Trophoblast cell (in vitro differentiated cells and primary cell): ENCODE data around the gene TNNT1.

ENCODE experiments used
- DNase-seq, 2 donors: peaks; one replicate each; pipeline ENCODE4 v3.0.0-alpha.2; 2016
- H2AFZ ChIP-seq: 2 replicates; pipeline ENCODE4 v1.6.1; 2013; ENCODE audit warnings: low read length, moderate library complexity, mild to moderate bottlenecking; ENCODE audit not compliant: insufficient read depth, poor library complexity
- H2AK5ac ChIP-seq: 2 replicates; pipeline ENCODE4 v1.6.1; 2013; ENCODE audit warnings: mild to moderate bottlenecking, low read length
- H2BK120ac ChIP-seq: 2 replicates; pipeline ENCODE4 v1.6.1; 2013; ENCODE audit warnings: low read length, mild to moderate bottlenecking, moderate library complexity; ENCODE audit not compliant: insufficient read depth, poor library complexity
- H2BK12ac ChIP-seq: 2 replicates; pipeline ENCODE4 v1.6.1; 2013; ENCODE audit warnings: mild to moderate bottlenecking, low read length, moderate library complexity
- H2BK5ac ChIP-seq: 2 replicates; pipeline ENCODE4 v1.6.1; 2013; ENCODE audit warnings: low read length, low read depth, moderate library complexity, mild to moderate bottlenecking; ENCODE audit not compliant: poor library complexity
- H3K14ac ChIP-seq: 2 replicates; pipeline ENCODE4 v1.6.1; 2013; ENCODE audit warnings: mild to moderate bottlenecking, low read length
- H3K18ac ChIP-seq: 2 replicates; pipeline ENCODE4 v1.6.1; 2013; ENCODE audit warnings: mild to moderate bottlenecking, low read length
- H3K23ac ChIP-seq: 2 replicates; pipeline ENCODE4 v1.6.1; 2013; ENCODE audit warnings: low read length
- H3K27ac ChIP-seq: 2 replicates; pipeline ENCODE4 v1.5.1; 2013; ENCODE audit warnings: low read depth, mild to moderate bottlenecking, inconsistent platforms, low read length, moderate library complexity
- H3K27me3 ChIP-seq: 2 replicates; pipeline ENCODE4 v1.6.1; 2013; ENCODE audit warnings: inconsistent platforms, mild to moderate bottlenecking, low read length, moderate library complexity; ENCODE audit not compliant: insufficient read depth
- H3K36me3 ChIP-seq, 2 experiments: 1 replicate in 1 of 2; 2 replicates in 1 of 2; pipeline ENCODE4 v1.6.1; 2013; ENCODE audit warnings: low read length in 2 of 2, mild to moderate bottlenecking in 2 of 2, moderate library complexity in 1 of 2; ENCODE audit not compliant: insufficient read depth in 2 of 2, control insufficient read depth in 1 of 2
- H3K4ac ChIP-seq: 2 replicates; pipeline ENCODE4 v1.6.1; 2013; ENCODE audit warnings: low read depth, mild to moderate bottlenecking, low read length, moderate library complexity
- H3K4me1 ChIP-seq, 2 experiments: 1 replicate in 1 of 2; 2 replicates in 1 of 2; pipeline ENCODE4 v1.6.1; 2013; ENCODE audit warnings: low read length in 2 of 2, mild to moderate bottlenecking in 2 of 2, moderate library complexity in 1 of 2; ENCODE audit not compliant: insufficient read depth in 2 of 2, control insufficient read depth in 1 of 2
- H3K4me2 ChIP-seq: 2 replicates; pipeline ENCODE4 v1.6.1; 2013; ENCODE audit warnings: inconsistent platforms, mild to moderate bottlenecking, low read length, moderate library complexity
- H3K4me3 ChIP-seq: 2 replicates; pipeline ENCODE4 v1.5.1; 2013; ENCODE audit warnings: mild to moderate bottlenecking, low read depth, low read length, inconsistent platforms
- H3K79me1 ChIP-seq: one replicate; pipeline ENCODE4 v1.6.1; 2013; ENCODE audit warnings: low read length
- H3K79me2 ChIP-seq: 2 replicates; pipeline ENCODE4 v1.6.1; 2013; ENCODE audit warnings: low read length, mild to moderate bottlenecking; ENCODE audit not compliant: control insufficient read depth, insufficient read depth, poor library complexity
- H3K9ac ChIP-seq: 2 replicates; pipeline ENCODE4 v1.6.1; 2013; ENCODE audit warnings: mild to moderate bottlenecking, low read length
- H3K9me3 ChIP-seq: 2 replicates; pipeline ENCODE4 v1.6.1; 2013; ENCODE audit warnings: low read depth, mild to moderate bottlenecking, control low read depth, inconsistent platforms, low read length; ENCODE audit not compliant: insufficient read depth
- H4K12ac ChIP-seq: 2 replicates; pipeline ENCODE4 v1.6.1; 2013; ENCODE audit warnings: low read depth, mild to moderate bottlenecking, low read length, moderate library complexity
- H4K8ac ChIP-seq: 2 replicates; pipeline ENCODE4 v1.6.1; 2013; ENCODE audit warnings: low read depth, mild to moderate bottlenecking, low read length, moderate library complexity
- H4K91ac ChIP-seq: one replicate; pipeline ENCODE4 v1.6.1; 2013; ENCODE audit warnings: low read depth, mild to moderate bottlenecking, low read length, moderate library complexity
- WGBS: extraction: QIAGEN DNeasy Blood & Tissue Kit; methylation state at CpG from one replicate; pipeline ENCODE4 v1.1.7; 2013; ENCODE audit warnings: missing lambda C conversion rate; ENCODE audit not compliant: insufficient read length, insufficient coverage; ENCODE audit errors: extremely low coverage; 5-methylcytosine and 5-hydroxymethylcytosine counted together

TNNT1 gene

DNA sequence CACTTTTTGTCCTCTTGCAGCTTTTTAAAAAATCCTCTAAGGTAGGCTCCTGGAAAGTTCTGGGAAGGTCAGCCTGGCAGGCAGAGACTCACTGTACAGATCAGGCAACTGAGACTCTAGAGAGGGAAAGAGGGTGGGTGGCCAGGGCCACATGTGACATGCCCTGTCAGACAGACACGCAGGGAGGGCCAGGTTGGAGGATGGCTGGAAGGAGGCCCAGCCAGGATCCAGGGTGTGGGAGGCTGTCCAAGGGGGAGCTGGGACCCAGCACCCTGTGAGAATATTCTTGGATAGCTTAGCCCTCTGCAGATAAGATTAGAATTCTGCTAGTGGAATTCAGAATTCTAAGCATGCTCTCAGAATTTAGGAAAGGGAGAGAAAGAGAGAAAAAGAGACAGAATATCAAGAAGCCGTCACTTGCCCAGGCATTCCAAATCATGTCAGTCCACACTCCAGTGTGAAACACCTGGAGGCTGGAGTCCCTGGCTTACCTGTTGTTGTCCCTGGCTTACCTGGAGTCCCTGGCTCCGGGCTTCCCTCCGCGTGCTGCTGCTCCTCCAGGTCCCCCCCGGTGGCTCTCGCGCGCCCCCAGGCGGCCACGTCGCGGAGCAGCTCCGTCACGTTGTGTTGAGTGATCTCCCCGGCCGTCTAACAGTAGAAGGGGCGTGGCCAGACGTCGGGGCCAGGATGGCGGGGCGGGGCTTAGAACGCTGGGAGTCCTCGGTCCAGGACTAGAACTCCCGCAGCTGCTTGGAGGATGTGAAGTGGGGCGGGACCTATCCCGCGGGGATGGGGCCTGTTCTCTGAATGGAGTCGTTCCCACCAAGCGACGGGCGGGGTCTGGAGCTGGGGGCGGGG, 11.4 kb upstream of the TNNT1 start:
- Histone ChIP-seq H3K9ac (no peak overlapping the region), H2AFZ (no peak overlapping the region), H2BK5ac (no peak overlapping the region), H2BK12ac (no peak overlapping the region), H3K36me3 (no peaks in the 10 kb centered on the region), H4K12ac (no peak overlapping the region), H4K8ac (no peak overlapping the region), H3K4ac (no peak overlapping the region), H3K79me2 (no peaks in the 10 kb centered on the region), H3K27me3 (peaks cover 22% of the 10 kb centered on the region), H3K4me1 (no peaks in the 10 kb centered on the region), H3K79me1 (no peaks in the 10 kb centered on the region), H2BK120ac (no peak overlapping the region), H3K4me3 (no peak overlapping the region), H3K9me3 (peaks cover 11% of the 10 kb centered on the region), H3K23ac (no peak overlapping the region), H2AK5ac (no peak overlapping the region), H3K4me2 (no peak overlapping the region), H4K91ac (no peak overlapping the region), H3K27ac (no peak overlapping the region), H3K18ac (no peak overlapping the region), H3K14ac (no peak overlapping the region)
- peak; percentile 87 to 94 for DNase-seq
- no CpG with 5 or more reads among the region's 33 CpGs for WGBS

DNA sequence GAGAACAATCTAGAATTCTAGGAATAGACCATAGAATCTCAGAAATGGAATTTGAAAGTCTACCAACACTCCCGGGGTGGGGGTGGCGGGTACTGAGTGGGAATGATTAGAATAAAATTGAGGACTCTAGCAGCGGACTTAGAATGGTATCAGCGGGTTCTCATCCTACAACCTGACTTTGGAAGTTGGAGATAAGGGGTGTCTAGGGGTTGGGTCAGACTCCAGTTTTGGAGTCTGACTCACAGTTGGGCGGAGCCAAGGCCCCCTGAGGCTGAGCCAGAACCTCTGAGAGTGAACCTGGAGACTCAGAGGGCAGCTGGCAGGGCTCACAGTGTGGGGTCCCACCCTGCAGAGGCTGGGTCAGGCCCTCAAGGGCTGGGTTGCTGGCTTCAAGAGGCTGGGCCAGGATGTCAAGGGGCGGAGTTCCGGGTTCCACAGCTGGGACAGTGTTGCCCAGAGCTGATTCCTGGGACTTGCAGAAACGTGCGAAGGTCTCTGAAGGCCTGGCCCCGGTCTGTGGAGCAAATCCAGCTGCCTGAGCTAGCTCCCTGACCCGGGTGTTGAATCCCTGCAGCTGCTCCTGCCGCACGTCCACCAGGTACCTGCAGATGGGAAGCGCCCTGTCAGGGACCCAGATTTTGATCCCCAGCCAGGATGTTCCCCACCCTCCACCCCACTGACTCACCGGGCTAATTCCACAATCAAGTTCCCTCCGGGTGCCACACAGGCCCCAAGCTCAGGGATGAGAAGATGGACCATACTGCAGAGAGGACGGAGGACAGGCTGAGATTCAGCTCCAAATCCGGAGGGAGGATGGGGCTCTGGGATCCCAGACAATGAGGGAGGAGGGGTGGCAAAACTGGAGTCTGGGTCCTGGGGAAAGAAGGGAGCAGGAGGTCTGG, 10.1 kb upstream of the TNNT1 start:
- Histone ChIP-seq H3K79me2 (no peaks in the 10 kb centered on the region), H4K8ac (no peak overlapping the region), H2BK120ac (no peak overlapping the region), H2BK5ac (no peak overlapping the region), H2AK5ac (no peak overlapping the region), H3K4me2 (no peak overlapping the region), H3K36me3 (no peaks in the 10 kb centered on the region), H3K27ac (no peak overlapping the region), H3K9ac (no peak overlapping the region), H3K27me3 (peaks cover 22% of the 10 kb centered on the region), H3K23ac (no peak overlapping the region), H3K4me1 (no peaks in the 10 kb centered on the region), H4K91ac (no peak overlapping the region), H2BK12ac (no peak overlapping the region), H3K4ac (no peak overlapping the region), H4K12ac (no peak overlapping the region), H3K79me1 (no peaks in the 10 kb centered on the region), H3K4me3 (no peak overlapping the region), H3K14ac (no peak overlapping the region), H3K18ac (no peak overlapping the region), H2AFZ (no peak overlapping the region), H3K9me3 (peaks cover 11% of the 10 kb centered on the region)
- no CpG with 5 or more reads among the region's 18 CpGs for WGBS
- no peak for DNase-seq

DNA sequence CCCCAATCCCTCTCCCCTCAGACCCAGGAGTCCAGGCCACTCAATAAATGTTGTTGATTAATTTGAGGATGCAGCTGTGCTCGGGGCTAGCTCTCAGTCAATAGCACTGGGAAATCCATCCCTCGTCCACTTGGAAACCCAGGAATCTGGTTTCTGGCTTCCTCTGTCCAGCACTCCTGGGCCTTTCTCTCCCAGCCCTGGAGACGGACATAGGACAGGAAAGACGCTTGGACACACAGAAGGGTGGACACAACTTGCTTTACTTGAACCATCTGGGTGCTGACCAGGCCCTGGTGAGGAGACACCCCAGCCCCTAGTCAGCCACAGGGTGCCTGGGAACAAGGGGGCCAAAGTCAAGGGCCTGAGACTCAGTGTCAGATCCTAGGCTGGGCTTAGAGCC, 9.4 kb upstream of the TNNT1 start:
- no peak overlapping the region for H3K18ac ChIP-seq
- no peak overlapping the region for H3K9ac ChIP-seq
- H3K4me1 ChIP-seq: no peaks in the 10 kb centered on the region
- no peak overlapping the region for H4K91ac ChIP-seq
- peaks cover 22% of the 10 kb centered on the region for H3K27me3 ChIP-seq
- H2BK5ac ChIP-seq: no peak overlapping the region
- H3K4me2 ChIP-seq: no peak overlapping the region
- H3K79me2 ChIP-seq: no peaks in the 10 kb centered on the region
- no peak for DNase-seq
- no peak overlapping the region for H3K14ac ChIP-seq
- H2BK120ac ChIP-seq: no peak overlapping the region
- no peak overlapping the region for H2AK5ac ChIP-seq
- no peak overlapping the region for H2AFZ ChIP-seq
- no CpG with 5 or more reads among the region's 4 CpGs for WGBS
- H3K36me3 ChIP-seq: no peaks in the 10 kb centered on the region
- H3K4me3 ChIP-seq: no peak overlapping the region
- H4K8ac ChIP-seq: no peak overlapping the region
- H3K27ac ChIP-seq: no peak overlapping the region
- H4K12ac ChIP-seq: no peak overlapping the region
- H3K79me1 ChIP-seq: no peaks in the 10 kb centered on the region
- H3K9me3 ChIP-seq: peaks cover 13% of the 10 kb centered on the region
- no peak overlapping the region for H2BK12ac ChIP-seq
- H3K23ac ChIP-seq: no peak overlapping the region
- no peak overlapping the region for H3K4ac ChIP-seq

DNA sequence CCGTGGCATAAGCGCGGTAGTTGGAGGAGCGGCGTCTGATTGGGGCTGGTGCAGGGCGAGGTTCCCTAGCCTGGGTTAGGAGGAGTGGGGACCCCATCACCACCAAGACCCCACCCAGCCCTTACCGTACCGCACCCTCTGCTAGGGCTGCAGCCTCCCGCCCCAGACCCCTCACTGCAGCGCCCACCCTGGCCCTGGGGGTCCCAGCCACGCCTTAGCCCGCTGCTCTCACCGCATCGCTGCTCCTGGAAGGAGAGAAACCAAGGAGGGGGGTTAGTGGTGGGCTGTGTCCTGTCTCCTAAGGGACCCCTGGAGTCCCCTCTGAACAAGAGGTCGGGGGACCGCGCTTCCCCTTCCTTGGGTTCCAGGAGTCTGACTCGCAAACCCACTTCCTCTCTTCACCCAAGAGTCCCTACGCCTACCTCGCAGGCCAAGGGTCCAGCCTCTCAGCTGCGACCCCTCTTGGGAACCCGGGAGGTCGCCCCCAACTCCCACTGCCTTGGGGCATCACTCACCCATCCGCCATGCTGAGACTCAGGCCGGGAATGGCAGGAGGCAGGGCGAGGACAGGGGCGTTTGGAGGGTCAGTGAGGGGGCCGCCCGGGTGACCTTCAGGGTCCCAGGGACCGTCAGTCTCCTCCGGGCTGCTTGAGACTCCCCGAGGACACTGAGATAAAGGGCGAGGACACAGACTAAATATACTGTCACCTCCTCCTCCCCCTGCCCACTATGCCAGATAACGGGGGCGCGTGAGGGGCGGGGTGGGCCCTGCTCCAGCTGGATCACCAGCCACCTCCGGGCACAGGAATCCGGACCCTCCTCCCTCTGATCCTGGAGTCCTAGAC, 8.3 kb upstream of the TNNT1 start, which contains the start of gene TNNI3:
Gene TNNI3, minus strand, starts transcription at position 669 of the 845 bp plus-strand sequence. Its CDS starts 143 bp downstream, at position 526.
- H3K4ac ChIP-seq: no peak within 1 kb of the TSS
- H3K4me3 ChIP-seq: peak within 1 kb of the TSS; percentile 6
- no peak within 1 kb of the TSS for H4K12ac ChIP-seq
- no peak within 1 kb of the TSS for H3K4me2 ChIP-seq
- no peak within 1 kb of the TSS for H3K27ac ChIP-seq
- no peak within 1 kb of the TSS for H2AFZ ChIP-seq
- H3K14ac ChIP-seq: no peak within 1 kb of the TSS
- H3K9me3 ChIP-seq: peaks cover 13% of the 10 kb centered on the region
- H2BK120ac ChIP-seq: no peak within 1 kb of the TSS
- peaks cover 22% of the 10 kb centered on the region for H3K27me3 ChIP-seq
- H3K9ac ChIP-seq: no peak within 1 kb of the TSS
- H3K79me2 ChIP-seq: no peaks in the 10 kb centered on the region
- H2BK5ac ChIP-seq: no peak within 1 kb of the TSS
- H4K8ac ChIP-seq: no peak within 1 kb of the TSS
- no peak within 1 kb of the TSS for H2BK12ac ChIP-seq
- no peak within 1 kb of the TSS for H4K91ac ChIP-seq
- H3K23ac ChIP-seq: no peak within 1 kb of the TSS
- no CpG with 5 or more reads among the region's 39 CpGs for WGBS
- H3K36me3 ChIP-seq: no peaks in the 10 kb centered on the region
- H3K18ac ChIP-seq: no peak within 1 kb of the TSS
- H3K4me1 ChIP-seq: no peaks in the 10 kb centered on the region
- H2AK5ac ChIP-seq: no peak within 1 kb of the TSS
- DNase-seq: no peak
- no peaks in the 10 kb centered on the region for H3K79me1 ChIP-seq
